IMR-90 (cell line): Measurements from ENCODE around the gene C9orf78. TPM values are rescaled to one million over a fixed set of nuclear protein-coding genes. Genes with fewer than 3 reads are reported as not detected.

Source experiments
- ATAC-seq: fragments of 200-7000 bp; cut with Tn5 transposase; 2 replicates; pipeline ENCODE4 v1.9.1; 2020; ENCODE audit warnings: low read depth, mild to moderate bottlenecking, moderate library complexity
- BruUV-seq: library from RNA; stranded (reverse); fragments of 400-500 nt; replicated peaks from 2 replicates; lab custom pipeline; 2021; lab: Mats Ljungman, UMichigan
- CTCF ChIA-PET: fragments of 300-600 bp; formaldehyde crosslinking; extraction: SDS; loops from one replicate; lab custom pipeline; 2021; ENCODE audit warnings: antibody characterized with exemption; lab: Yijun Ruan, JAX
- POLR2A ChIA-PET: fragments of 300-600 bp; sonication (Branson Sonifier 250); formaldehyde crosslinking; loops from one replicate; lab custom pipeline; 2022; ENCODE audit warnings: antibody characterized with exemption; ENCODE audit not compliant: unreplicated experiment; lab: Charles Lee
- DNase-seq: peaks from one replicate; pipeline ENCODE4 v3.0.0; 2013
- H2AFZ ChIP-seq: replicated peaks from 2 replicates; pipeline ENCODE3; 2013; ENCODE audit warnings: low read length, mild to moderate bottlenecking; ENCODE audit not compliant: poor library complexity
- H2AK5ac ChIP-seq: 2 replicates; pipeline ENCODE4 v1.6.1; 2013; ENCODE audit warnings: low read depth, low read length, inconsistent platforms
- H2AK9ac ChIP-seq: replicated peaks from 2 replicates; pipeline ENCODE3; 2013; ENCODE audit warnings: mild to moderate bottlenecking, low read depth, low read length, moderate library complexity; ENCODE audit not compliant: poor library complexity
- H2BK120ac ChIP-seq: 2 replicates; pipeline ENCODE4 v1.6.1; 2013; ENCODE audit warnings: low read depth, low read length, inconsistent platforms
- H2BK15ac ChIP-seq: 3 replicates; pipeline ENCODE4 v1.6.1; 2013; ENCODE audit warnings: low read depth, low read length, inconsistent platforms
- H2BK20ac ChIP-seq: 2 replicates; pipeline ENCODE4 v1.6.1; 2013; ENCODE audit warnings: low read depth, mild to moderate bottlenecking, inconsistent platforms, low read length, moderate library complexity
- H2BK5ac ChIP-seq: 2 replicates; pipeline ENCODE4 v1.6.1; 2013; ENCODE audit warnings: mild to moderate bottlenecking, low read depth, low read length, inconsistent platforms; ENCODE audit not compliant: poor library complexity, severe bottlenecking
- H3K14ac ChIP-seq: replicated peaks from 2 replicates; pipeline ENCODE4 v1.6.1; 2013; ENCODE audit warnings: low read depth, low read length, inconsistent platforms
- H3K18ac ChIP-seq: 2 replicates; pipeline ENCODE4 v1.6.1; 2013; ENCODE audit warnings: low read depth, low read length, control low read depth
- H3K23ac ChIP-seq: 2 replicates; pipeline ENCODE4 v1.6.1; 2013; ENCODE audit warnings: low read depth, low read length, inconsistent platforms
- H3K27ac ChIP-seq: 2 replicates; pipeline ENCODE4 v1.5.1; 2013; ENCODE audit warnings: mild to moderate bottlenecking, control low read depth, low read length; ENCODE audit not compliant: insufficient read depth
- H3K27me3 ChIP-seq: 2 replicates; pipeline ENCODE4 v1.6.1; 2013; ENCODE audit warnings: low read length; ENCODE audit not compliant: control insufficient read depth, insufficient read depth
- H3K36me3 ChIP-seq: 2 replicates; pipeline ENCODE4 v1.6.1; 2013; ENCODE audit warnings: low read length, mixed read lengths; ENCODE audit not compliant: control insufficient read depth, insufficient read depth
- H3K4ac ChIP-seq: 2 replicates; pipeline ENCODE4 v1.6.1; 2013; ENCODE audit warnings: low read depth, low read length, inconsistent platforms
- H3K4me1 ChIP-seq: 2 replicates; pipeline ENCODE4 v1.6.1; 2013; ENCODE audit warnings: low read length, mixed read lengths; ENCODE audit not compliant: control insufficient read depth, insufficient read depth
- H3K4me2 ChIP-seq: 2 replicates; pipeline ENCODE4 v1.6.1; 2013; ENCODE audit warnings: low read depth, mild to moderate bottlenecking, control low read depth, low read length, moderate library complexity
- H3K4me3 ChIP-seq: 2 replicates; pipeline ENCODE4 v1.5.1; 2013; ENCODE audit warnings: low read depth, mild to moderate bottlenecking, control low read depth, low read length, moderate library complexity; ENCODE audit not compliant: insufficient read depth
- H3K56ac ChIP-seq: 2 replicates; pipeline ENCODE4 v1.6.1; 2013; ENCODE audit warnings: low read length, inconsistent platforms; ENCODE audit not compliant: insufficient read depth; ENCODE audit errors: extremely low read depth
- H3K79me1 ChIP-seq, 2 experiments: 2 replicates each; pipeline ENCODE4 v1.6.1; 2013; ENCODE audit warnings: low read length in 2 of 2, inconsistent platforms in 1 of 2, low read depth in 1 of 2
- H3K9ac ChIP-seq: 2 replicates; pipeline ENCODE4 v1.6.1; 2013; ENCODE audit warnings: low read depth, low read length, control low read depth
- H3K9me1 ChIP-seq: 2 replicates; pipeline ENCODE4 v1.6.1; 2013; ENCODE audit warnings: low read length, inconsistent platforms; ENCODE audit not compliant: insufficient read depth
- H3K9me3 ChIP-seq: 2 replicates; pipeline ENCODE4 v1.6.1; 2013; ENCODE audit warnings: low read length; ENCODE audit not compliant: control insufficient read depth, insufficient read depth
- H4K20me1 ChIP-seq: 2 replicates; pipeline ENCODE4 v1.6.1; 2013; ENCODE audit warnings: low read length, inconsistent platforms; ENCODE audit not compliant: insufficient read depth
- H4K5ac ChIP-seq: 2 replicates; pipeline ENCODE4 v1.6.1; 2013; ENCODE audit warnings: mild to moderate bottlenecking, low read depth, low read length, control low read depth
- H4K8ac ChIP-seq, 2 experiments: 2 replicates each; pipeline ENCODE4 v1.6.1; 2013; ENCODE audit warnings: low read depth in 2 of 2, low read length in 2 of 2, control low read depth in 1 of 2, inconsistent platforms in 1 of 2
- H4K91ac ChIP-seq: 2 replicates; pipeline ENCODE4 v1.6.1; 2013; ENCODE audit warnings: low read depth, low read length, inconsistent platforms; ENCODE audit not compliant: insufficient read depth
- BHLHE40 ChIP-seq: fragments of 150-350 bp; IDR thresholded peaks from 2 replicates; pipeline ENCODE4 v1.6.1; 2016; ENCODE audit warnings: mild to moderate bottlenecking, low read depth, low read length
- CEBPB ChIP-seq: IDR thresholded peaks from 2 replicates; pipeline ENCODE4 v1.6.1; 2012; ENCODE audit warnings: low read depth, low read length, improper control_type of control experiment
- FOS ChIP-seq: fragments of 150-350 bp; IDR thresholded peaks from 2 replicates; pipeline ENCODE4 v1.6.1; 2016; ENCODE audit warnings: low read depth, low read length
- MAZ ChIP-seq: IDR thresholded peaks from 2 replicates; pipeline ENCODE4 v1.6.1; 2012; ENCODE audit warnings: low read depth, mild to moderate bottlenecking, low read length, improper control_type of control experiment, moderate library complexity, borderline replicate concordance
- NFE2L2 ChIP-seq: fragments of 150-350 bp; IDR thresholded peaks from 2 replicates; pipeline ENCODE4 v1.6.1; 2016; ENCODE audit warnings: low read depth, mild to moderate bottlenecking, low read length
- RFX5 ChIP-seq: IDR thresholded peaks from 2 replicates; pipeline ENCODE4 v1.8.0; 2012; ENCODE audit warnings: low read depth, mild to moderate bottlenecking, low read length, moderate library complexity
- SMC3 ChIP-seq: fragments of 150-350 bp; IDR thresholded peaks from 2 replicates; pipeline ENCODE4 v1.6.1; 2016; ENCODE audit warnings: low read depth, mild to moderate bottlenecking, antibody characterized with exemption, low read length, moderate library complexity
- WGBS, 2 experiments: methylation state at CpG; one replicate each; pipeline versions ENCODE4 v1.1.5 to v1.1.7; 2013; ENCODE audit warnings: missing lambda C conversion rate in 2 of 2; ENCODE audit not compliant: insufficient read length in 1 of 2; ENCODE audit errors: extremely low coverage in 2 of 2; 5-methylcytosine and 5-hydroxymethylcytosine counted together
- dilution Hi-C: fragments of 300-500 bp; cut with HindIII; formaldehyde crosslinking; loops from one replicate; pipeline ENCODE4 v1.14.3; 2018; ENCODE audit warnings: low sequenced_read_pairs; ENCODE audit not compliant: unreplicated experiment
- in situ Hi-C: fragments of 300-500 bp; cut with MboI; formaldehyde crosslinking; loops from 3 replicates; pipeline ENCODE4 v1.14.3; 2019; ENCODE audit warnings: low sequenced_read_pairs, inconsistent platforms, mixed read lengths
- intact Hi-C: fragments of 100-400 bp; cut with micrococcal nuclease; formaldehyde crosslinking; loops from 2 replicates; pipeline ENCODE4 v1.10.0; 2022
- polyA plus RNA-seq, 3 experiments: library from polyadenylated mRNA; depleted of rRNA; stranded (reverse); fragments of >200 nt; gene quantifications; 2 replicates each; pipeline ENCODE4 v1.2.3, GENCODE V29; 2012; ENCODE audit warnings: low replicate concordance in 1 of 3
- total RNA-seq: library from RNA; depleted of rRNA; stranded (reverse); fragments of >200 nt; gene quantifications from 2 replicates; pipeline ENCODE4 v1.2.3, GENCODE V29; 2012
- TF ChIP-seq, protein P1 (sequence below): conservative IDR thresholded peaks from 2 replicates; pipeline ENCODE4 v1.5.1; 2012; ENCODE audit warnings: mild to moderate bottlenecking, low read depth, low read length, improper control_type of control experiment
- TF ChIP-seq, protein P2 (sequence below): fragments of 150-350 bp; IDR thresholded peaks from 2 replicates; pipeline ENCODE4 v1.6.1; 2017; ENCODE audit warnings: mild to moderate bottlenecking, antibody characterized with exemption, low read length, low read depth

C9orf78 gene
- total and polyA plus RNA-seq, 2 of the 4 experiments (the other 2 are of a cell fraction) = 29.8 to 46.0 TPM

- H3K4ac ChIP-seq = no peak overlapping the region
- ChIA-PET CTCF (no interaction called here), POLR2A (no interaction called here)
- H4K8ac ChIP-seq = no peak overlapping the region
- H2BK5ac ChIP-seq = no peak overlapping the region
- H3K56ac ChIP-seq = no peak overlapping the region
- no peaks in the 10 kb centered on the region for H4K20me1 ChIP-seq
- H3K14ac ChIP-seq = no peak overlapping the region
- H3K4me3 ChIP-seq = no peak overlapping the region
- H2BK20ac ChIP-seq = no peak overlapping the region
- H3K4me1 ChIP-seq = peaks cover 16% of the 10 kb centered on the region
- no peak overlapping the region for H3K23ac ChIP-seq
- H3K36me3 ChIP-seq = peaks cover 31% of the 10 kb centered on the region; the same call in 1 of the 2 replicates
- H2AK9ac ChIP-seq = no peak overlapping the region
- WGBS, 2 experiments = 78% methylated on average over 3 of the region's 19 CpGs; no CpG with 5 or more reads in 1 of the 2 experiments
- dilution Hi-C loops (no loop called here), intact Hi-C loops (loop anchor here (10.0 kb wide), 1 partner anchor 353 kb away; no protein-coding TSS in a partner anchor), in situ Hi-C loops (loop anchor here (25.0 kb wide), 1 partner anchor 181 kb away; the partner anchor contains the start of gene GPR107)
- H4K91ac ChIP-seq = no peak overlapping the region
- no peak overlapping the region for H3K9ac ChIP-seq
- no peaks in the 10 kb centered on the region for H3K9me3 ChIP-seq
- ATAC-seq (no peak), DNase-seq (no peak)
- H2AK5ac ChIP-seq = no peak overlapping the region
- BruUV-seq = no TSS peak
- H3K27me3 ChIP-seq = no peaks in the 10 kb centered on the region
- H3K27ac ChIP-seq = no peak overlapping the region
- no peak overlapping the region for H3K4me2 ChIP-seq
- no peak overlapping the region for H2BK120ac ChIP-seq
- H2AFZ ChIP-seq = no peak overlapping the region
- peaks cover 0 to 2% of the 10 kb centered on the region in 2 experiments; a peak in 1 of 4 replicates for H3K79me1 ChIP-seq
- no peak overlapping the region for H2BK15ac ChIP-seq
- TF ChIP-seq MAZ (no peak), SMC3 (no peak), NFE2L2 (no peak), CEBPB (no peak), RFX5 (no peak), FOS (no peak), BHLHE40 (no peak)
- TF ChIP-seq, protein P1, sequence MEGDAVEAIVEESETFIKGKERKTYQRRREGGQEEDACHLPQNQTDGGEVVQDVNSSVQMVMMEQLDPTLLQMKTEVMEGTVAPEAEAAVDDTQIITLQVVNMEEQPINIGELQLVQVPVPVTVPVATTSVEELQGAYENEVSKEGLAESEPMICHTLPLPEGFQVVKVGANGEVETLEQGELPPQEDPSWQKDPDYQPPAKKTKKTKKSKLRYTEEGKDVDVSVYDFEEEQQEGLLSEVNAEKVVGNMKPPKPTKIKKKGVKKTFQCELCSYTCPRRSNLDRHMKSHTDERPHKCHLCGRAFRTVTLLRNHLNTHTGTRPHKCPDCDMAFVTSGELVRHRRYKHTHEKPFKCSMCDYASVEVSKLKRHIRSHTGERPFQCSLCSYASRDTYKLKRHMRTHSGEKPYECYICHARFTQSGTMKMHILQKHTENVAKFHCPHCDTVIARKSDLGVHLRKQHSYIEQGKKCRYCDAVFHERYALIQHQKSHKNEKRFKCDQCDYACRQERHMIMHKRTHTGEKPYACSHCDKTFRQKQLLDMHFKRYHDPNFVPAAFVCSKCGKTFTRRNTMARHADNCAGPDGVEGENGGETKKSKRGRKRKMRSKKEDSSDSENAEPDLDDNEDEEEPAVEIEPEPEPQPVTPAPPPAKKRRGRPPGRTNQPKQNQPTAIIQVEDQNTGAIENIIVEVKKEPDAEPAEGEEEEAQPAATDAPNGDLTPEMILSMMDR = no peak
- TF ChIP-seq, protein P2, sequence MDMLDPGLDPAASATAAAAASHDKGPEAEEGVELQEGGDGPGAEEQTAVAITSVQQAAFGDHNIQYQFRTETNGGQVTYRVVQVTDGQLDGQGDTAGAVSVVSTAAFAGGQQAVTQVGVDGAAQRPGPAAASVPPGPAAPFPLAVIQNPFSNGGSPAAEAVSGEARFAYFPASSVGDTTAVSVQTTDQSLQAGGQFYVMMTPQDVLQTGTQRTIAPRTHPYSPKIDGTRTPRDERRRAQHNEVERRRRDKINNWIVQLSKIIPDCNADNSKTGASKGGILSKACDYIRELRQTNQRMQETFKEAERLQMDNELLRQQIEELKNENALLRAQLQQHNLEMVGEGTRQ = no peak
- H3K9me1 ChIP-seq = peaks cover 8% of the 10 kb centered on the region; the same call in 1 of the 2 replicates
- H4K5ac ChIP-seq = no peak overlapping the region
- H3K18ac ChIP-seq = no peak overlapping the region
Measured at GRCh38 chr9:129881547-129882324, 46.7 kb upstream of the C9orf78 start.
